Measurements from ENCODE around the gene SMIM38. TPM values are rescaled to one million over a fixed set of nuclear protein-coding genes. Genes with fewer than 3 reads are reported as not detected.

The SMIM38 gene
- total and polyA plus RNA-seq, 11 donors = 0.08 to 0.35 (median 0.15) TPM; not detected in 1

GRCh38 chr11:69203901-69204245 lies 48.1 kb downstream of the SMIM38 start:
- Histone ChIP-seq H3K27ac (no peak overlapping the region), H3K4me1 (peaks cover 0 to 13% (median 8%) of the 10 kb centered on the region in 12 donors), H3K4me3 (no peak overlapping the region), H3K27me3 (peaks cover 0 to 8% (median 0%) of the 10 kb centered on the region in 9 donors), H3K9me3 (peaks cover 0 to 8% (median 0%) of the 10 kb centered on the region in 12 donors), H3K36me3 (no peaks in the 10 kb centered on the region)
- intact Hi-C loops (cut with DNase I) = loop anchor here in 1 of 10 donors (10.0 kb wide), 1 partner anchor 69 kb away; no protein-coding TSS in a partner anchor
- TF ChIP-seq CTCF (IDR thresholded peaks at IDR 0.05) (no peak), POLR2A (IDR thresholded peaks at IDR 0.05) (no peak)
- DNase-seq (no peak), ATAC-seq (no peak)
- 89 to 96% (median 91%) methylated on average over 6 to 8 of the region's 8 CpGs for WGBS, 4 donors

GRCh38 chr11:69204246-69204940 lies 48.7 kb downstream of the SMIM38 start:
- Histone ChIP-seq H3K27ac (no peak overlapping the region), H3K4me1 (peaks cover 0 to 13% (median 8%) of the 10 kb centered on the region in 12 donors), H3K36me3 (no peaks in the 10 kb centered on the region), H3K27me3 (peaks cover 0 to 8% (median 0%) of the 10 kb centered on the region in 9 donors), H3K4me3 (no peak overlapping the region), H3K9me3 (peaks cover 0 to 8% (median 0%) of the 10 kb centered on the region in 12 donors)
- WGBS, 4 donors = 87 to 95% (median 89%) methylated on average over 15 to 19 of the region's 19 CpGs
- TF ChIP-seq CTCF (IDR thresholded peaks at IDR 0.05) = no peak
- TF ChIP-seq POLR2A (IDR thresholded peaks at IDR 0.05) = no peak
- DNase-seq (no peak), ATAC-seq (no peak)
- intact Hi-C loops (cut with DNase I) = loop anchor here in 1 of 10 donors (10.0 kb wide), 1 partner anchor 70 kb away; no protein-coding TSS in a partner anchor

GRCh38 chr11:69204941-69205742 lies 49.4 kb downstream of the SMIM38 start:
- no peak overlapping the region for H3K27ac ChIP-seq
- H3K9me3 ChIP-seq = peaks cover 0 to 8% (median 0%) of the 10 kb centered on the region in 12 donors
- intact Hi-C loops (cut with DNase I) = loop anchor here in 1 of 10 donors (10.0 kb wide), 1 partner anchor 70 kb away; no protein-coding TSS in a partner anchor
- H3K36me3 ChIP-seq = no peaks in the 10 kb centered on the region
- WGBS, 4 donors = 93 to 94% (median 93%) methylated on average over 29 to 30 of the region's 30 CpGs
- ATAC-seq (no peak), DNase-seq (no peak)
- H3K4me3 ChIP-seq = no peak overlapping the region
- no peak for TF ChIP-seq POLR2A (IDR thresholded peaks at IDR 0.05)
- TF ChIP-seq CTCF (IDR thresholded peaks at IDR 0.05) = no peak
- H3K4me1 ChIP-seq = peaks cover 0 to 8% (median 5%) of the 10 kb centered on the region in 12 donors
- H3K27me3 ChIP-seq = peaks cover 0 to 8% (median 0%) of the 10 kb centered on the region in 9 donors

Other genes with a start within 250 kb of the SMIM38 start
- not detected for gene MRGPRD, start 174.9 kb upstream of the SMIM38 start, total RNA-seq
- gene MRGPRD, start 174.9 kb upstream of the SMIM38 start, polyA plus RNA-seq = not detected
- gene MRGPRF, start 142.7 kb upstream of the SMIM38 start, total RNA-seq = 10 to 100 TPM in 1 of 9 donors, 1 to 10 TPM in 8; 1.6 to 13.1 (median 3.3) TPM
- 1 to 10 TPM; 4.2 to 4.9 TPM for gene MRGPRF, start 142.7 kb upstream of the SMIM38 start, polyA plus RNA-seq
- gene TPCN2, start 107.0 kb upstream of the SMIM38 start, total RNA-seq = 10 to 100 TPM in 3 of 9 donors, 1 to 10 TPM in 6; 4.1 to 17.6 (median 7.5) TPM
- 10 to 100 TPM in 1 of 2 donors, 1 to 10 TPM in 1; 4.8 to 11.1 TPM for gene TPCN2, start 107.0 kb upstream of the SMIM38 start, polyA plus RNA-seq
- gene MYEOV, start 138.2 kb downstream of the SMIM38 start, total RNA-seq = under 1 TPM in 2 of 9 donors, not detected in 7; 0.37 to 0.88 TPM
- under 1 TPM; 0.08 TPM for gene MYEOV, start 138.2 kb downstream of the SMIM38 start, polyA plus RNA-seq